ENCODE results near the gene CFAP91.

DNA sequence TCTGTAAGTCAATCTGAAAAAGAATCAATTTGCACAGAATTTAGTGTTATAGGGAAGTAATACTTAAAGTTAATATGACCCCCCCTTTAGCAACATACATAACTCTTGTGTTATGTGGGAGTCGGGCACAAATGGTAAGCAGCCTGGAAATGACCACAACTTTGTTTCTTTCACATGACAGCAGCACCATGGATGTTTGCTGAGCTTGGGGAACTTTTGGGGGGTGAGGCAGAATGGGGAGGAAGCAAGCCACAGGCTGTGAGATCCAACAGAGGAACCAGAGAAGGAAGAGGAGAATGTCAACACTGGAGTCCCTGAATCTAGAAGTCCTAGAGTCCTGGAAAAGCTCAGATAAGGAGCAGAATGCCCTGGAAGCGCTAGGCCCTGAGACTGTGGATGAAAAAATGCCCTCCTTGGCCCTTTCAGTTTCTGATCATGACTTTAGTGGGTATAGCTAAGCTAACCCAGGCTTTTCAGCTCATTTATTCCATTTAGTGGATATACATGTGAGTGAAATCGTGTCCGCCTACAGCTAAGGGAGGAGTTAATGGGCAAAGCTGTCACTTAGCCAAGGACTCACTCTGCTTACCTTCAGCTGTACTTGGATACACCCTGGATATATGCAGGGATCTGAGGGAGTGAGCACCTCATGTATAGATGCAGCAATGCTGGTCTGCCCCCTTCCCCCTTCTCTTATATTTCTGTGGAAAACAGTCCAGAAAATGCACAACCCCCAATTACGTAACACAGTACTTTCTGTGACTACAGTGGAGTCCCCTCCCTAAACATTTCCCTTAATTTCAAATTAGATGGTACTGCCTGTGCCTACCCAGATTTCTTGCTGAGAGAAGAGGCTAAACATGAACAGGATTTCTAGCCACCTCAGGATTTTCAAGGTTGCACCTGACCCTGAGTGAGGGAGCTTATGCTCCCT, 39.1 kb downstream of the CFAP91 start:
- TF ChIP-seq, protein P1, sequence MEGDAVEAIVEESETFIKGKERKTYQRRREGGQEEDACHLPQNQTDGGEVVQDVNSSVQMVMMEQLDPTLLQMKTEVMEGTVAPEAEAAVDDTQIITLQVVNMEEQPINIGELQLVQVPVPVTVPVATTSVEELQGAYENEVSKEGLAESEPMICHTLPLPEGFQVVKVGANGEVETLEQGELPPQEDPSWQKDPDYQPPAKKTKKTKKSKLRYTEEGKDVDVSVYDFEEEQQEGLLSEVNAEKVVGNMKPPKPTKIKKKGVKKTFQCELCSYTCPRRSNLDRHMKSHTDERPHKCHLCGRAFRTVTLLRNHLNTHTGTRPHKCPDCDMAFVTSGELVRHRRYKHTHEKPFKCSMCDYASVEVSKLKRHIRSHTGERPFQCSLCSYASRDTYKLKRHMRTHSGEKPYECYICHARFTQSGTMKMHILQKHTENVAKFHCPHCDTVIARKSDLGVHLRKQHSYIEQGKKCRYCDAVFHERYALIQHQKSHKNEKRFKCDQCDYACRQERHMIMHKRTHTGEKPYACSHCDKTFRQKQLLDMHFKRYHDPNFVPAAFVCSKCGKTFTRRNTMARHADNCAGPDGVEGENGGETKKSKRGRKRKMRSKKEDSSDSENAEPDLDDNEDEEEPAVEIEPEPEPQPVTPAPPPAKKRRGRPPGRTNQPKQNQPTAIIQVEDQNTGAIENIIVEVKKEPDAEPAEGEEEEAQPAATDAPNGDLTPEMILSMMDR (IDR thresholded peaks at IDR 0.05; ENCODE audit: extremely low read depth in 1 of 2, insufficient read depth in 1 of 2, low read depth in 1 of 2, low read length in 2 of 2), result no peak
- TF ChIP-seq MYC (IDR thresholded peaks at IDR 0.05; ENCODE audit: low read depth, low read length) (no peak), POLR2A (IDR thresholded peaks at IDR 0.05; ENCODE audit: low read depth, low read length) (no peak), GATA2 (IDR thresholded peaks at IDR 0.05; ENCODE audit: insufficient read depth, insufficient read length, low read depth, low read length) (no peak), EZH2 (IDR thresholded peaks at IDR 0.05; ENCODE audit: borderline replicate concordance, low read depth, low read length, severe bottlenecking) (no peak), POLR2AphosphoS5 (IDR thresholded peaks at IDR 0.05; ENCODE audit: insufficient read depth, low read depth, low read length) (no peak)
- TF ChIP-seq, protein P2, sequence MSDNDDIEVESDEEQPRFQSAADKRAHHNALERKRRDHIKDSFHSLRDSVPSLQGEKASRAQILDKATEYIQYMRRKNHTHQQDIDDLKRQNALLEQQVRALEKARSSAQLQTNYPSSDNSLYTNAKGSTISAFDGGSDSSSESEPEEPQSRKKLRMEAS (IDR thresholded peaks at IDR 0.05; ENCODE audit: insufficient read depth, insufficient read length), result no peak

Data from endothelial cell of umbilical vein (primary cell).